Neural cell (in vitro differentiated cells): ENCODE data around the gene ZNF320.

ENCODE experiments used
- CTCF ChIP-seq: fragments of 450-650 bp; IDR thresholded peaks from 2 replicates; pipeline ENCODE4 v1.5.1; 2014; ENCODE audit warnings: antibody characterized with exemption, mild to moderate bottlenecking, moderate library complexity; ENCODE audit not compliant: poor library complexity, severe bottlenecking
- EP300 ChIP-seq: fragments of 450-650 bp; conservative IDR thresholded peaks from 2 replicates; pipeline ENCODE4 v1.6.1; 2014; ENCODE audit warnings: antibody characterized with exemption, mild to moderate bottlenecking, moderate library complexity; ENCODE audit not compliant: poor library complexity, severe bottlenecking
- EZH2 ChIP-seq: fragments of 200-600, 300-800 bp; shearing (Covaris generic), sonication (generic); IDR thresholded peaks from 2 replicates; pipeline ENCODE4 v1.6.1; 2014; ENCODE audit warnings: antibody characterized with exemption, low read length, borderline replicate concordance, mild to moderate bottlenecking; ENCODE audit not compliant: insufficient read depth, poor library complexity, severe bottlenecking
- TAF1 ChIP-seq: IDR thresholded peaks from 2 replicates; pipeline ENCODE4 v1.6.1; 2012; ENCODE audit warnings: low read depth

- no peak for TF ChIP-seq CTCF
- TF ChIP-seq TAF1 = no peak
- TF ChIP-seq EZH2 = no peak
- no peak for TF ChIP-seq EP300
These were observed 16.5 kb downstream of the ZNF320 start for GRCh38 chr19:52880895-52881389.
